GM12891 (cell line): ENCODE results near the gene GLS.

Experiments used
- POLR2A ChIP-seq: IDR thresholded peaks from 2 replicates; pipeline ENCODE4 v1.6.1; 2011; ENCODE audit warnings: low read depth, low read length, control low read depth
- POLR2AphosphoS5 ChIP-seq: IDR thresholded peaks from 2 replicates; pipeline ENCODE4 v1.6.1; 2011; ENCODE audit warnings: low read depth, low read length, control low read depth
- POU2F2 ChIP-seq: IDR thresholded peaks from 2 replicates; pipeline ENCODE4 v1.6.1; 2011; ENCODE audit warnings: low read depth, mild to moderate bottlenecking, control low read depth, low read length, moderate library complexity
- SPI1 ChIP-seq: IDR thresholded peaks from 2 replicates; pipeline ENCODE4 v1.6.1; 2011; ENCODE audit warnings: low read depth, low read length, control low read depth
- TAF1 ChIP-seq: IDR thresholded peaks from 2 replicates; pipeline ENCODE4 v1.6.1; 2011; ENCODE audit warnings: low read depth, low read length, control low read depth

- TF ChIP-seq POLR2A (no peak), POLR2AphosphoS5 (no peak), TAF1 (no peak), SPI1 (no peak), POU2F2 (no peak)
Observed at GRCh38 chr2:190863946-190864345, 16.7 kb upstream of the GLS start.
